Measurements from ENCODE around the gene MRPL4. TPM values are rescaled to one million over a fixed set of nuclear protein-coding genes. Genes with fewer than 3 reads are reported as not detected.

The MRPL4 gene
- total RNA-seq, 2 experiments from 2014 or later: 115 to 116 TPM

DNA sequence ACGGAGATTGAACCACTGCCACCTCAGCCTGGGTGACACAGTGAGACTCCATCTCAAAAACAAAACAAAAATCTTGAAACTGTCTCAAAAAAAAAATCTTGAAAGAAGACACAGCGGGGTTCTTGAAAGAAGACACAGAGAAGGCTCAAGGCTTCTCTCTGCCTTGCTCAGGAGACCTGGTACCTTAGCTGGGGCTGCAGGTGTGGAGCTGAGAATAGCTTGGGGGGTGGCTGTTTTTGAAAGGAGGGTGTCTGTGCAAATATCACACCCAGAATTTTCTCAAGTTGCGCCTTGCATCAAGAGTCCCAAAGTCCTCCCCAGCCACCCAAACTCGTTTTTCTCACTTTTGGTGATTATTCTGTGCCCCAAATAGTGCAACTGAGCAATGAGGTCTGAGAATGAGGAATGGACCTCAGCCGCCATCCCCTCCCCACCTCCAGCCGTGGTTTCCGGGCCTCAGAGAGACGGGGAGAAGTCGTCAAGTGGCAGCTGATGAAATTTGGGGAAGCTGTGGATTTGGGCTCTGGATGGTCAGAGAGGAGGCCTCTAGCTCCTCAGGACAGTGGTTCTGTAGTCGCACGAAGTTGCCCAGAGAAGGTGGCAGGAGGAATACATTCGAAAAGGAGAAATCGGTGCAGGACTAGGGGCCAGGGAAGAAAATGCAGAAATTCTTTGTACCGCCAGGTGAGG, 29.7 kb upstream of the MRPL4 start:
- H3K27ac Mint-ChIP-seq: no peak overlapping the region
- CTCF ChIA-PET: interaction anchor here (0.7 kb wide), 1 partner anchor 529 kb away, joined by 5 read pairs; no protein-coding TSS in a partner anchor

DNA sequence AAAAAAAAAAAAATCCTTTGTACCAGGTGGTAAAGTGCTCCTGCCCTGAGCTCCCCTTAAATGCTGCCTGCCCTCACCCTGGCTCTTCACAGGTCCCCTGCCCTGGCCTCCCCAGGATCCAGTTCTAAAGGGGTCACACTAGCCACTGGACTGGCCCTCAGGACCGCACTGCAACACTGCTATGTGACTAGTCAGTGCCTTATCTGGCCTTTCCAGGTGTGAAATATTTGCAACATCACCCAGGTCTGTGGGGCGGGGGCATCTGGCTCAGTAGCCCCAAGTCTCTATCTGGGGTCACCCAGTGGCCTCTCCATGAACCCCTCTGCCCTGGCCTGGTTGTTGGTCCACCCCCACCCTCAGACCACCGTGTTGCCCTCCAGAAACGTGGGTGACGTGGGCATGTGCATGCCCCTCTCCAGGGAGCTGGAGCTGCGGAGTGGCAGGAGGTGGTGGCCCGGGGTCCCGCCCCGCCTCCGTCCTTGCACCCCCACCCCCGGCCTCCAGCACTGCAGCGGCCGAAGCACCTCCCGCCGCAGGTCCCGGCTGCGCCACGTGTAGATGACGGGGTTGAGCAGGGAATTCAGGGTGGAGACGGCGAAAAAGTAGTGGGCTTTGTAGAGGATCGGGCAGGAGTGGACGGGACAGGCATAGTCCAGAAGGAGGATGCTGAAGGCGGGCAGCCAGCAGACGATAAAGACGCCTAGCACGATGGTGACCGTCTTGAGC, 28.4 kb upstream of the MRPL4 start:
- peaks cover 4% of the 10 kb centered on the region for H3K36me3 Mint-ChIP-seq (ENCODE audit: low read depth)
- no peaks in the 10 kb centered on the region for H3K9me3 Mint-ChIP-seq
- CTCF ChIA-PET: interaction anchor here (0.6 kb wide), 2 partner anchors 8 to 291 kb away, joined by 4 to 7 read pairs; no protein-coding TSS in a partner anchor
- intact Hi-C loops (cut with micrococcal nuclease): no loop called here
- H3K27me3 Mint-ChIP-seq (ENCODE audit: low read depth): no peaks in the 10 kb centered on the region
- H3K27ac Mint-ChIP-seq: no peak overlapping the region
- no peak for DNase-seq
- H3K4me1 Mint-ChIP-seq (ENCODE audit: low read depth): peaks cover 3% of the 10 kb centered on the region
- H3K4me3 Mint-ChIP-seq: no peak overlapping the region

More for the DNA sequence above, 29.7 kb upstream of the MRPL4 start:
- no peak for DNase-seq
- Mint-ChIP-seq H3K27me3 (ENCODE audit: low read depth) (no peaks in the 10 kb centered on the region), H3K4me3 (no peak overlapping the region), H3K9me3 (no peaks in the 10 kb centered on the region), H3K36me3 (ENCODE audit: low read depth) (peaks cover 4% of the 10 kb centered on the region), H3K4me1 (ENCODE audit: low read depth) (peaks cover 3% of the 10 kb centered on the region)
- intact Hi-C loops (cut with micrococcal nuclease): no loop called here

DNA sequence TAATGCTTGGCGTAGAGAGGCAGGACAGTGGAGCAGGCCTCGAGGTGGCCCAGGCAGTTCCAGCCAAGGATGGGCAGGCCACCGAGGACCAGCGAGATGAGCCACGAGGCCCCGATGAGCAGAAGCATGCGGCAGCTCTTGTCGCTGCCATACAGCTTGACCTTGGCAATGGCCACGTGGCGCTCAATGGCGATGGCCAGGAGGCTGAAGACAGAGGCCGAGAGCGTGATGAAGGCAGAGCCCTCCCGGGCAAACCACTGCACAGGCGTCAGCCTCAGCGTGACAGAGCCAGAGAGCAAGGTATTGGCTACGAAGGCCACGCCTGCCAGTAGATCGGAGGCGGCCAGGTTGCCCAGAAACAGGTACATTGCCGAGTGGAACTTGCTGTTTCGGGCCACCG, 27.7 kb upstream of the MRPL4 start:
- Mint-ChIP-seq H3K4me1 (ENCODE audit: low read depth) (peaks cover 2% of the 10 kb centered on the region), H3K27ac (no peak overlapping the region)
- DNase-seq: no peak

GRCh38 chr19:10226021-10226375, 26.0 kb upstream of the MRPL4 start:
- no peak overlapping the region for H3K4me3 Mint-ChIP-seq
- CTCF ChIA-PET: interaction anchor here (0.6 to 9.0 kb wide), 3 partner anchors 10 to 24 kb away, joined by 3 to 58 read pairs (median 4); partner anchors contain the start of gene MRPL4
- H3K4me1 Mint-ChIP-seq (ENCODE audit: low read depth): peaks cover 12% of the 10 kb centered on the region

More for the DNA sequence above, 27.7 kb upstream of the MRPL4 start:
- Mint-ChIP-seq H3K9me3 (no peaks in the 10 kb centered on the region), H3K4me3 (no peak overlapping the region), H3K27me3 (ENCODE audit: low read depth) (no peaks in the 10 kb centered on the region), H3K36me3 (ENCODE audit: low read depth) (peaks cover 4% of the 10 kb centered on the region)
- CTCF ChIA-PET: interaction anchor here (0.6 to 0.7 kb wide), 2 partner anchors 9 to 15 kb away, joined by 3 to 7 read pairs; no protein-coding TSS in a partner anchor
- intact Hi-C loops (cut with micrococcal nuclease): no loop called here

GRCh38 chr19:10226376-10227025, 25.5 kb upstream of the MRPL4 start:
- DNase-seq: no peak
- CTCF ChIA-PET: interaction anchor here (0.6 to 9.0 kb wide), 4 partner anchors 9 to 142 kb away, joined by 3 to 58 read pairs (median 4); partner anchors contain the start of gene MRPL4
- H3K9me3 Mint-ChIP-seq: no peaks in the 10 kb centered on the region
- no peak overlapping the region for H3K4me3 Mint-ChIP-seq
- intact Hi-C loops (cut with micrococcal nuclease): no loop called here
- peaks cover 12% of the 10 kb centered on the region for H3K4me1 Mint-ChIP-seq (ENCODE audit: low read depth)
- no peaks in the 10 kb centered on the region for H3K27me3 Mint-ChIP-seq (ENCODE audit: low read depth)
- peaks cover 4% of the 10 kb centered on the region for H3K36me3 Mint-ChIP-seq (ENCODE audit: low read depth)
- no peak overlapping the region for H3K27ac Mint-ChIP-seq

More at GRCh38 chr19:10226021-10226375, 26.0 kb upstream of the MRPL4 start:
- H3K36me3 Mint-ChIP-seq (ENCODE audit: low read depth): peaks cover 4% of the 10 kb centered on the region
- no peaks in the 10 kb centered on the region for H3K27me3 Mint-ChIP-seq (ENCODE audit: low read depth)
- intact Hi-C loops (cut with micrococcal nuclease): no loop called here
- DNase-seq: no peak
- no peaks in the 10 kb centered on the region for H3K9me3 Mint-ChIP-seq
- no peak overlapping the region for H3K27ac Mint-ChIP-seq

DNA sequence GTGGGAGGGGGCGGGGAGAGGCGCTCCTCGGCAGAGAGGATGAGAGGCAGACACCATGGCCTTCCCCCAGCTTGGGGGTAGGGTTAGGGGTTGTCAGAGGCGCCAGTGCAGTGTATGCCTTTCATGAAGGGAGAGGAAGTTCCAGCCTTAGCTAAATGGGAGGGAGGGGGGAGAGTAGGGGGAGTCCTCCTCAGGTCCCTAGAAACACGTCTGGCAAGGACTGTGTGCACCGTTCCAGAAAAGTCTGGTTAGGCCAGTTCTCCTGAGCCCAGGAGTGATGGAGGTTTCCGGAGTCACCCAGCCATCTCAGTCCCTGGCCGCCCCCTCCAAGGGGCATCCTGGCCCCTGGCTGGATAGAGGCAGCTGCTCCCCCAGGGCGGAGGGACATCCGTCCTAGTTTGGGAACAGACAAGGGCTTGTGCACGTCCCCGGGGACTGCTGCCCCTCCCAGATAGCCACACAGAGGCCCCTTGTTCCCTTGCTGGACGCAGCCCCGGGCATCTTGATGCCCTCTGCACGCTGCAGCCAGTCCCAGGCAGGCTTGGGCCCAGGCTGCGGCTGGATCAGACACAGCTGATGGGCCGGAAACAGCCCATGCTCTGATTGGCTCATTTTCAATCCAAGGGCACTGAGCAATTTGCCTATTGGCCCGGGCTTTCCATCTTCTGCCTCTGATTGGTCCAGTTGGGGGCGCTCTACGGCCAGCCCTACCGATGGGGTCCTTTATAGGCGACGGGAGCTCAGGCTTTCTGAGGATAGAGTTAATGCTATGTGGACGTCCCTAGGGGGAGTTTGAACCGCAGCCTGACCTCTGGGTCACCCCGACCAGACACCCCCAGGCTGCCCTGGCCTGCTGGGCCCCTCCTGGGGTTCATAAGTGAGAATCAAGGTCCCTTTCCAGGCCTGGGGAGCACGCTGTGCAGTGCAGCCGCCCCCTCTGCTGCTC, 24.7 kb upstream of the MRPL4 start:
- Mint-ChIP-seq H3K27ac (no peak overlapping the region), H3K27me3 (ENCODE audit: low read depth) (no peaks in the 10 kb centered on the region), H3K36me3 (ENCODE audit: low read depth) (peaks cover 4% of the 10 kb centered on the region), H3K4me3 (no peak overlapping the region), H3K9me3 (no peaks in the 10 kb centered on the region), H3K4me1 (ENCODE audit: low read depth) (peaks cover 12% of the 10 kb centered on the region)
- intact Hi-C loops (cut with micrococcal nuclease): no loop called here
- no peak for DNase-seq
- CTCF ChIA-PET: interaction anchor here (0.7 to 9.0 kb wide), 3 partner anchors 9 to 141 kb away, joined by 3 to 58 read pairs (median 4); partner anchors contain the start of gene MRPL4

DNA sequence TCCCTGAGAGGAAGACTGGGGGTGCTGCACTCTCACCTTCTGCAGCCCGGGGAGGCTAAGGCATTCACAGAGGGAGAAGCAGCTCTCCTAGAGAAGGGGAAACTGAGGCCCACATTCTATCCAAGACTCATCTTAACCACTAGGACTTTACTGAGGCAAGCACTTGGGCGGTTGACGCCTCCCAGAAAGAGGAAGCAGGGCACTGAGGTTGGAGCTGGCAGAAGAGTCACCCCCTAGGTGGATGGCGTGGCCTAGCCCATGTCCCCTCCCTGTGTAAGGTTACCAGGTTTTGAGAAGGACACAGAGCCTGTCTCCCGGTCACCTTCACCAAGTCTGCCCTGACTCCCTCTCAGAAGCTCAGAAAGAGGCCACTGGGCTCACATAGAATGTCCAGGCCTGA, 23.6 kb upstream of the MRPL4 start:
- CTCF ChIA-PET: interaction anchor here (0.6 to 9.0 kb wide), 7 partner anchors 8 to 154 kb away, joined by 3 to 58 read pairs (median 4); partner anchors contain the start of gene MRPL4
- no peaks in the 10 kb centered on the region for H3K27me3 Mint-ChIP-seq (ENCODE audit: low read depth)
- intact Hi-C loops (cut with micrococcal nuclease): no loop called here
- no peak for DNase-seq
- peaks cover 4% of the 10 kb centered on the region for H3K36me3 Mint-ChIP-seq (ENCODE audit: low read depth)
- H3K27ac Mint-ChIP-seq: no peak overlapping the region
- peaks cover 12% of the 10 kb centered on the region for H3K4me1 Mint-ChIP-seq (ENCODE audit: low read depth)
- no peaks in the 10 kb centered on the region for H3K9me3 Mint-ChIP-seq
- H3K4me3 Mint-ChIP-seq: no peak overlapping the region

- no peak overlapping the region for H3K27ac Mint-ChIP-seq
- DNase-seq: peak; percentile 64
- H3K4me3 Mint-ChIP-seq: peak overlapping the region; percentile 16
- intact Hi-C loops (cut with micrococcal nuclease): loop anchor here (1.0 kb wide), 2 partner anchors 21 to 124 kb away; no protein-coding TSS in a partner anchor
- peaks cover 3% of the 10 kb centered on the region for H3K36me3 Mint-ChIP-seq (ENCODE audit: low read depth)
- H3K27me3 Mint-ChIP-seq (ENCODE audit: low read depth): no peaks in the 10 kb centered on the region
- peaks cover 12% of the 10 kb centered on the region for H3K4me1 Mint-ChIP-seq (ENCODE audit: low read depth)
- no peaks in the 10 kb centered on the region for H3K9me3 Mint-ChIP-seq
- CTCF ChIA-PET: interaction anchor here (0.6 to 9.0 kb wide), 7 partner anchors 9 to 154 kb away, joined by 3 to 58 read pairs (median 4); partner anchors contain the start of gene MRPL4
These were observed 23.1 kb upstream of the MRPL4 start for GRCh38 chr19:10228920-10229319.

- Mint-ChIP-seq H3K27me3 (ENCODE audit: low read depth) (no peaks in the 10 kb centered on the region), H3K36me3 (ENCODE audit: low read depth) (no peaks in the 10 kb centered on the region), H3K27ac (peak overlapping the region; percentile 72), H3K9me3 (no peaks in the 10 kb centered on the region), H3K4me1 (ENCODE audit: low read depth) (peaks cover 16% of the 10 kb centered on the region), H3K4me3 (peak overlapping the region; percentile 84)
- CTCF ChIA-PET: interaction anchor here (0.6 to 9.0 kb wide), 2 partner anchors 20 to 126 kb away, joined by 4 to 58 read pairs; partner anchors contain the start of gene MRPL4
- DNase-seq: peak; percentile 68
- intact Hi-C loops (cut with micrococcal nuclease): loop anchor here (2.0 kb wide), 1 partner anchor 36 kb away; the partner anchor contains the start of gene DNMT1
These were observed 21.7 kb upstream of the MRPL4 start for GRCh38 chr19:10230173-10230860.

GRCh38 chr19:10230861-10231611, 21.0 kb upstream of the MRPL4 start, which contains the start of gene S1PR2:
TSS of gene S1PR2 (minus strand) at chr19:10231331. CDS start at chr19:10224905, 6,426 bp downstream.
- peak; percentile 66 for DNase-seq
- intact Hi-C loops (cut with micrococcal nuclease): loop anchor here (2.0 kb wide), 1 partner anchor 36 kb away; the partner anchor contains the start of gene DNMT1
- no peaks in the 10 kb centered on the region for H3K9me3 Mint-ChIP-seq

More at GRCh38 chr19:10230861-10231611, 21.0 kb upstream of the MRPL4 start, which contains the start of gene S1PR2:
- no peaks in the 10 kb centered on the region for H3K36me3 Mint-ChIP-seq (ENCODE audit: low read depth)
- H3K4me3 Mint-ChIP-seq: peak within 1 kb of the TSS; percentile 84
- CTCF ChIA-PET: interaction anchor here (9.0 kb wide), 1 partner anchor 19 kb away, joined by 58 read pairs; the partner anchor contains the start of gene MRPL4
- peaks cover 24% of the 10 kb centered on the region for H3K4me1 Mint-ChIP-seq (ENCODE audit: low read depth)
- H3K27me3 Mint-ChIP-seq (ENCODE audit: low read depth): no peaks in the 10 kb centered on the region
- H3K27ac Mint-ChIP-seq: peak within 1 kb of the TSS; percentile 72

Data from activated naive CD4-positive, alpha-beta T cell treated with anti-CD3 and anti-CD28 coated beads for 36 hours (primary cell).